Esophagus squamous epithelium (tissue), 4 donors: ENCODE measurements around the gene TRIP13.

Experiments used
- POLR2A ChIP-seq, 4 donors: fragments of 450-650 bp; IDR thresholded peaks; one replicate each; pipeline ENCODE4 v1.6.1; 2017; ENCODE audit warnings: antibody characterized with exemption in 4 of 4, mild to moderate bottlenecking in 4 of 4, moderate library complexity in 3 of 4
- TF ChIP-seq, protein P1 (sequence below), 6 experiments: fragments of 450-650 bp in 4 of 6; fragments of 200-600 bp in 2 of 6; sonication (generic) in 2 of 6; IDR thresholded peaks; one replicate each; pipeline ENCODE4 v1.5.1; 2016 to 2019; ENCODE audit warnings: antibody characterized with exemption in 6 of 6, mild to moderate bottlenecking in 4 of 6, moderate library complexity in 4 of 6

GRCh38 chr5:903756-904096, 11.0 kb downstream of the TRIP13 start:
- TF ChIP-seq, protein P1, sequence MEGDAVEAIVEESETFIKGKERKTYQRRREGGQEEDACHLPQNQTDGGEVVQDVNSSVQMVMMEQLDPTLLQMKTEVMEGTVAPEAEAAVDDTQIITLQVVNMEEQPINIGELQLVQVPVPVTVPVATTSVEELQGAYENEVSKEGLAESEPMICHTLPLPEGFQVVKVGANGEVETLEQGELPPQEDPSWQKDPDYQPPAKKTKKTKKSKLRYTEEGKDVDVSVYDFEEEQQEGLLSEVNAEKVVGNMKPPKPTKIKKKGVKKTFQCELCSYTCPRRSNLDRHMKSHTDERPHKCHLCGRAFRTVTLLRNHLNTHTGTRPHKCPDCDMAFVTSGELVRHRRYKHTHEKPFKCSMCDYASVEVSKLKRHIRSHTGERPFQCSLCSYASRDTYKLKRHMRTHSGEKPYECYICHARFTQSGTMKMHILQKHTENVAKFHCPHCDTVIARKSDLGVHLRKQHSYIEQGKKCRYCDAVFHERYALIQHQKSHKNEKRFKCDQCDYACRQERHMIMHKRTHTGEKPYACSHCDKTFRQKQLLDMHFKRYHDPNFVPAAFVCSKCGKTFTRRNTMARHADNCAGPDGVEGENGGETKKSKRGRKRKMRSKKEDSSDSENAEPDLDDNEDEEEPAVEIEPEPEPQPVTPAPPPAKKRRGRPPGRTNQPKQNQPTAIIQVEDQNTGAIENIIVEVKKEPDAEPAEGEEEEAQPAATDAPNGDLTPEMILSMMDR (IDR thresholded peaks at IDR 0.05), result no peak
- TF ChIP-seq POLR2A (IDR thresholded peaks at IDR 0.05), result no peak
